H9 (cell line): ENCODE measurements around the gene TXNDC8. TPM values are rescaled to one million over a fixed set of nuclear protein-coding genes. Genes with fewer than 3 reads are reported as not detected.

ENCODE experiments used
- DNase-seq: peaks from one replicate; pipeline ENCODE4 v3.0.0-alpha.2; 2017
- H2AFZ ChIP-seq: one replicate; pipeline ENCODE4 v1.6.1; 2013; ENCODE audit warnings: mild to moderate bottlenecking, low read length, control low read depth, moderate library complexity
- H2AK5ac ChIP-seq: 2 replicates; pipeline ENCODE4 v1.6.1; 2013; ENCODE audit warnings: low read length, control low read depth, mixed read lengths; ENCODE audit not compliant: insufficient read length
- H2BK120ac ChIP-seq: one replicate; pipeline ENCODE4 v1.6.1; 2013; ENCODE audit warnings: low read depth, mild to moderate bottlenecking, low read length, control low read depth, inconsistent platforms; ENCODE audit not compliant: poor library complexity, severe bottlenecking
- H2BK12ac ChIP-seq: 2 replicates; pipeline ENCODE4 v1.6.1; 2013; ENCODE audit warnings: low read length, control low read depth, mixed read lengths, low read depth; ENCODE audit not compliant: insufficient read length
- H2BK15ac ChIP-seq: 2 replicates; pipeline ENCODE4 v1.6.1; 2013; ENCODE audit warnings: low read depth, low read length, control low read depth
- H2BK20ac ChIP-seq: one replicate; pipeline ENCODE4 v1.6.1; 2013; ENCODE audit warnings: low read depth, mild to moderate bottlenecking, low read length, control low read depth, inconsistent platforms; ENCODE audit not compliant: poor library complexity, severe bottlenecking
- H2BK5ac ChIP-seq: 2 replicates; pipeline ENCODE4 v1.6.1; 2013; ENCODE audit warnings: low read length, control low read depth, mixed read lengths; ENCODE audit not compliant: insufficient read length
- H3K14ac ChIP-seq: 2 replicates; pipeline ENCODE4 v1.6.1; 2013; ENCODE audit warnings: low read length, control low read depth; ENCODE audit not compliant: insufficient read depth
- H3K18ac ChIP-seq: 2 replicates; pipeline ENCODE4 v1.6.1; 2013; ENCODE audit warnings: low read depth, mild to moderate bottlenecking, mixed read lengths, low read length, control low read depth; ENCODE audit not compliant: insufficient read length
- H3K23ac ChIP-seq: 2 replicates; pipeline ENCODE4 v1.6.1; 2013; ENCODE audit warnings: low read length, control low read depth, mixed read lengths, low read depth; ENCODE audit not compliant: insufficient read length
- H3K23me2 ChIP-seq: 2 replicates; pipeline ENCODE4 v1.6.1; 2013; ENCODE audit warnings: low read depth, mild to moderate bottlenecking, mixed read lengths, low read length, control low read depth; ENCODE audit not compliant: insufficient read length, poor library complexity, severe bottlenecking
- H3K27ac ChIP-seq: 2 replicates; pipeline ENCODE4 v1.5.1; 2013; ENCODE audit warnings: low read length, control low read depth, mixed read lengths, low read depth; ENCODE audit not compliant: insufficient read length
- H3K27me3 ChIP-seq: 2 replicates; pipeline ENCODE4 v1.6.1; 2013; ENCODE audit warnings: low read length, control low read depth, inconsistent platforms; ENCODE audit not compliant: insufficient read depth
- H3K4ac ChIP-seq: 2 replicates; pipeline ENCODE4 v1.6.1; 2013; ENCODE audit warnings: low read depth, mild to moderate bottlenecking, control low read depth, inconsistent platforms, low read length, moderate library complexity
- H3K4me1 ChIP-seq: 2 replicates; pipeline ENCODE4 v1.6.1; 2013; ENCODE audit warnings: low read length, control low read depth, inconsistent platforms; ENCODE audit not compliant: insufficient read depth
- H3K4me2 ChIP-seq: 2 replicates; pipeline ENCODE4 v1.6.1; 2013; ENCODE audit warnings: low read length, control low read depth, mixed read lengths; ENCODE audit not compliant: insufficient read length, insufficient read depth
- H3K56ac ChIP-seq: 2 replicates; pipeline ENCODE4 v1.6.1; 2013; ENCODE audit warnings: low read depth, mild to moderate bottlenecking, mixed read lengths, low read length, control low read depth; ENCODE audit not compliant: insufficient read length
- H3K79me1 ChIP-seq: 2 replicates; pipeline ENCODE4 v1.6.1; 2013; ENCODE audit warnings: low read depth, mild to moderate bottlenecking, moderate library complexity, low read length, control low read depth, inconsistent platforms; ENCODE audit not compliant: insufficient read depth, poor library complexity, severe bottlenecking
- H3K79me2 ChIP-seq: 2 replicates; pipeline ENCODE4 v1.6.1; 2013; ENCODE audit warnings: low read length, control low read depth, inconsistent platforms; ENCODE audit not compliant: insufficient read depth
- H3K9ac ChIP-seq: 2 replicates; pipeline ENCODE4 v1.6.1; 2013; ENCODE audit warnings: low read length, control low read depth, mixed read lengths; ENCODE audit not compliant: insufficient read length; ENCODE audit errors: extremely low read depth
- H3K9me3 ChIP-seq: one replicate; pipeline ENCODE4 v1.6.1; 2013; ENCODE audit warnings: low read depth, low read length, inconsistent platforms; ENCODE audit not compliant: control insufficient read depth
- H3T11ph ChIP-seq: one replicate; pipeline ENCODE4 v1.6.1; 2013; ENCODE audit warnings: mild to moderate bottlenecking, low read length, control low read depth, inconsistent platforms
- H4K20me1 ChIP-seq: one replicate; pipeline ENCODE4 v1.6.1; 2013; ENCODE audit not compliant: control insufficient read depth, insufficient read length, insufficient read depth
- H4K5ac ChIP-seq: 2 replicates; pipeline ENCODE4 v1.6.1; 2013; ENCODE audit warnings: low read depth, mild to moderate bottlenecking, mixed read lengths, low read length, control low read depth; ENCODE audit not compliant: insufficient read length
- H4K8ac ChIP-seq: replicated peaks from 2 replicates; pipeline ENCODE4 v1.6.1; 2013; ENCODE audit warnings: low read length, control low read depth, mixed read lengths, low read depth; ENCODE audit not compliant: insufficient read length
- H4K91ac ChIP-seq: 2 replicates; pipeline ENCODE4 v1.6.1; 2013; ENCODE audit warnings: low read depth, mild to moderate bottlenecking, moderate library complexity, mixed read lengths, low read length, control low read depth; ENCODE audit not compliant: insufficient read length
- H3K27ac Mint-ChIP-seq, 3 experiments: 2 replicates in 2 of 3; 3 replicates in 1 of 3; pipeline ENCODE4 v1.8.0; 2020 to 2021; ENCODE audit warnings: mixed read lengths in 3 of 3, mild to moderate bottlenecking in 1 of 3, moderate library complexity in 1 of 3
- H3K27me3 Mint-ChIP-seq: 2 replicates; pipeline ENCODE4 v1.8.0; 2021; ENCODE audit warnings: low read depth, mild to moderate bottlenecking, moderate library complexity, mixed read lengths
- H3K36me3 Mint-ChIP-seq, 3 experiments: 2 replicates in 2 of 3; 3 replicates in 1 of 3; pipeline ENCODE4 v1.8.0; 2020 to 2021; ENCODE audit warnings: low read depth in 3 of 3, mixed read lengths in 3 of 3; ENCODE audit not compliant: insufficient read depth in 1 of 3
- H3K4me1 Mint-ChIP-seq, 2 experiments: 2 replicates each; pipeline ENCODE4 v1.8.0; 2020; ENCODE audit warnings: mixed read lengths in 2 of 2
- H3K4me3 Mint-ChIP-seq, 2 experiments: 2 replicates in 1 of 2; 3 replicates in 1 of 2; pipeline ENCODE4 v1.8.0; 2020 to 2021; ENCODE audit warnings: mild to moderate bottlenecking in 2 of 2, mixed read lengths in 2 of 2, moderate library complexity in 1 of 2
- H3K9me3 Mint-ChIP-seq, 2 experiments: 2 replicates in 1 of 2; 3 replicates in 1 of 2; pipeline ENCODE4 v1.8.0; 2020; ENCODE audit warnings: mild to moderate bottlenecking in 2 of 2, mixed read lengths in 2 of 2, moderate library complexity in 1 of 2
- whole genome bisulfite sequencing: extraction: QIAGEN DNeasy Blood & Tissue Kit; methylation state at CpG from one replicate; pipeline ENCODE4 v1.1.7; 2013; ENCODE audit warnings: missing lambda C conversion rate, low lambda C conversion rate, mixed read lengths; ENCODE audit not compliant: insufficient read length; ENCODE audit errors: extremely low coverage; 5-methylcytosine and 5-hydroxymethylcytosine counted together
- total RNA-seq: library from RNA; stranded (reverse); gene quantifications from 2 replicates; pipeline ENCODE4 v1.2.1, GENCODE V29; 2021
- TF ChIP-seq, protein P1 (sequence below): fragments of 200-600 bp; sonication (generic); conservative IDR thresholded peaks from 3 replicates; pipeline ENCODE4 v1.8.0; 2021; ENCODE audit warnings: antibody characterized with exemption, mild to moderate bottlenecking

The TXNDC8 gene
- total RNA-seq, 1 experiment from 2014 or later = not detected

DNA sequence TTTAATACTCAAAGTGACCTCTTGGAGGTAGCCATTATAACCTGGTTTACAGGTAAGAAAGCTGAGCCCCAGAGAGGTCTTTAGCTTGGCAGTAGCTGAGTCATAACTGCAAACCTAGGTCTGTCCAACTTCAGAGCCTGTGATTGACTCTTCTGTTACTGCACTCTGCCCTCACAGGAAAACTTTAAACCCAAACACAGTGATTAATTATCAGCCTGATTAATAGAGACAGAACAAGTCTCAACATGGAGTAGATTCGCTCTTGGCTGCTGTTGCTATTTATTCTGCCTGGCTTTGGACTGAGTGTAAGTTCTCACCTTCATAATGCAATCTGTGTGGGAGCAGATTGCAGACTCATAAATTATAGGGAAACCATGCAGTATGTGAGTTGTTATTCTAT lies 53.9 kb downstream of the TXNDC8 start:
- Histone ChIP-seq H3T11ph (no peak overlapping the region), H3K4me1 (no peaks in the 10 kb centered on the region), H3K27me3 (no peaks in the 10 kb centered on the region), H4K20me1 (no peaks in the 10 kb centered on the region), H3K56ac (no peak overlapping the region), H2BK5ac (no peak overlapping the region), H4K91ac (no peak overlapping the region), H3K9me3 (no peaks in the 10 kb centered on the region), H3K79me1 (no peaks in the 10 kb centered on the region), H2AFZ (no peak overlapping the region), H2BK20ac (no peak overlapping the region), H2BK12ac (no peak overlapping the region), H2AK5ac (no peak overlapping the region), H3K4ac (no peak overlapping the region), H3K4me2 (no peak overlapping the region), H3K14ac (no peak overlapping the region), H3K9ac (no peak overlapping the region), H3K18ac (no peak overlapping the region), H4K8ac (no peak overlapping the region), H3K27ac (no peak overlapping the region), H3K23ac (no peak overlapping the region), H2BK120ac (no peak overlapping the region), H4K5ac (no peak overlapping the region), H3K79me2 (no peaks in the 10 kb centered on the region), H3K23me2 (no peaks in the 10 kb centered on the region), H2BK15ac (no peak overlapping the region)
- Mint-ChIP-seq H3K4me1 (peaks cover 3% of the 10 kb centered on the region in 2 experiments; a peak in 3 of 4 replicates), H3K9me3 (no peaks in the 10 kb centered on the region), H3K4me3 (no peak overlapping the region), H3K27me3 (no peaks in the 10 kb centered on the region), H3K27ac (no peak overlapping the region), H3K36me3 (no peaks in the 10 kb centered on the region; a peak in 1 of 7 replicates)
- DNase-seq = no peak
- TF ChIP-seq, protein P1, sequence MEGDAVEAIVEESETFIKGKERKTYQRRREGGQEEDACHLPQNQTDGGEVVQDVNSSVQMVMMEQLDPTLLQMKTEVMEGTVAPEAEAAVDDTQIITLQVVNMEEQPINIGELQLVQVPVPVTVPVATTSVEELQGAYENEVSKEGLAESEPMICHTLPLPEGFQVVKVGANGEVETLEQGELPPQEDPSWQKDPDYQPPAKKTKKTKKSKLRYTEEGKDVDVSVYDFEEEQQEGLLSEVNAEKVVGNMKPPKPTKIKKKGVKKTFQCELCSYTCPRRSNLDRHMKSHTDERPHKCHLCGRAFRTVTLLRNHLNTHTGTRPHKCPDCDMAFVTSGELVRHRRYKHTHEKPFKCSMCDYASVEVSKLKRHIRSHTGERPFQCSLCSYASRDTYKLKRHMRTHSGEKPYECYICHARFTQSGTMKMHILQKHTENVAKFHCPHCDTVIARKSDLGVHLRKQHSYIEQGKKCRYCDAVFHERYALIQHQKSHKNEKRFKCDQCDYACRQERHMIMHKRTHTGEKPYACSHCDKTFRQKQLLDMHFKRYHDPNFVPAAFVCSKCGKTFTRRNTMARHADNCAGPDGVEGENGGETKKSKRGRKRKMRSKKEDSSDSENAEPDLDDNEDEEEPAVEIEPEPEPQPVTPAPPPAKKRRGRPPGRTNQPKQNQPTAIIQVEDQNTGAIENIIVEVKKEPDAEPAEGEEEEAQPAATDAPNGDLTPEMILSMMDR = no peak
- WGBS = no CpG with 5 or more reads among the region's 1 CpG
